Measurements from ENCODE around the gene DLX5.
"Not testable (repeated sequence)": the region's sequence is repeated elsewhere in the genome, so short reads cannot be mapped to it uniquely, and the experiment has no call there.

DNA sequence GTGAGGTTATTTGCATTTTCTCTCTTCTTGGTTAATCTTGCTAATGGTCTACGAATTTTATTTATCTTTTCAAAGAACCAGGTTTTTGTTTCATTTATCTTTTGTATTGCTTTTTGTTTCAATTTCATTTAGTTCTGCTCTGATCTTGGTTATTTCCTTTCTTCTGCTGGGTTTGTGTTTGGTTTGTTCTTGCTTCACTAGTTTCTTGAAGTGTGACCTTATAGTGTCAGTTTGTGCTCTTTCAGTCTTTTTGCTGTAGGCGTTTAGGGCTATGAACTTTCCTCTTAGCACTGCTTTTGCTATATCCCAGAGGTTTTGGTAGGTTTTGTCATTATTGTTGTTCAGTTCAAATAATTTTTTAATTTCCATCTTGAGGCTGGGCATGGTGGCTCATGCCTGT is 47.4 kb upstream of the DLX5 start:
- TF ChIP-seq, protein P1, sequence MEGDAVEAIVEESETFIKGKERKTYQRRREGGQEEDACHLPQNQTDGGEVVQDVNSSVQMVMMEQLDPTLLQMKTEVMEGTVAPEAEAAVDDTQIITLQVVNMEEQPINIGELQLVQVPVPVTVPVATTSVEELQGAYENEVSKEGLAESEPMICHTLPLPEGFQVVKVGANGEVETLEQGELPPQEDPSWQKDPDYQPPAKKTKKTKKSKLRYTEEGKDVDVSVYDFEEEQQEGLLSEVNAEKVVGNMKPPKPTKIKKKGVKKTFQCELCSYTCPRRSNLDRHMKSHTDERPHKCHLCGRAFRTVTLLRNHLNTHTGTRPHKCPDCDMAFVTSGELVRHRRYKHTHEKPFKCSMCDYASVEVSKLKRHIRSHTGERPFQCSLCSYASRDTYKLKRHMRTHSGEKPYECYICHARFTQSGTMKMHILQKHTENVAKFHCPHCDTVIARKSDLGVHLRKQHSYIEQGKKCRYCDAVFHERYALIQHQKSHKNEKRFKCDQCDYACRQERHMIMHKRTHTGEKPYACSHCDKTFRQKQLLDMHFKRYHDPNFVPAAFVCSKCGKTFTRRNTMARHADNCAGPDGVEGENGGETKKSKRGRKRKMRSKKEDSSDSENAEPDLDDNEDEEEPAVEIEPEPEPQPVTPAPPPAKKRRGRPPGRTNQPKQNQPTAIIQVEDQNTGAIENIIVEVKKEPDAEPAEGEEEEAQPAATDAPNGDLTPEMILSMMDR (IDR thresholded peaks at IDR 0.05) = not testable (repeated sequence)
- TF ChIP-seq EP300 (IDR thresholded peaks at IDR 0.05; ENCODE audit: low read depth); POLR2AphosphoS5 (IDR thresholded peaks at IDR 0.05); POLR2A (IDR thresholded peaks at IDR 0.05): not testable (repeated sequence)

All from transverse colon (tissue), 4 donors.